ENCODE data around the gene TMEM120B. TPM values are rescaled to one million over a fixed set of nuclear protein-coding genes. Genes with fewer than 3 reads are reported as not detected.

Gene TMEM120B
- total RNA-seq, 2 donors from 2014 or later = 9.7 to 25.9 TPM

GRCh38 chr12:121827351-121828099 is 115.0 kb downstream of the TMEM120B start:
- peak in 1 of 2 donors; percentile 22 for ATAC-seq
- H3K36me3 Mint-ChIP-seq = peaks cover 22% of the 10 kb centered on the region
- no peak overlapping the region for H3K27ac Mint-ChIP-seq
- H3K27me3 Mint-ChIP-seq = no peaks in the 10 kb centered on the region
- H3K9me3 Mint-ChIP-seq = no peaks in the 10 kb centered on the region
- DNase-seq (ENCODE audit: low spot score) = no peak
- H3K4me1 Mint-ChIP-seq (ENCODE audit: low read depth in 2 of 2) = peaks cover 9 to 11% of the 10 kb centered on the region in 2 donors
- no peak overlapping the region for H3K4me3 Mint-ChIP-seq

GRCh38 chr12:121828306-121828705 is 115.8 kb downstream of the TMEM120B start:
- H3K27ac Mint-ChIP-seq = peak overlapping the region in 1 of 2 donors; percentile 65
- H3K4me1 Mint-ChIP-seq (ENCODE audit: low read depth in 2 of 2) = peaks cover 9 to 11% of the 10 kb centered on the region in 2 donors
- H3K4me3 Mint-ChIP-seq = no peak overlapping the region
- no peaks in the 10 kb centered on the region for H3K9me3 Mint-ChIP-seq
- H3K36me3 Mint-ChIP-seq = peaks cover 22% of the 10 kb centered on the region
- DNase-seq (ENCODE audit: low spot score) (no peak), ATAC-seq (no peak)
- H3K27me3 Mint-ChIP-seq = no peaks in the 10 kb centered on the region

DNA sequence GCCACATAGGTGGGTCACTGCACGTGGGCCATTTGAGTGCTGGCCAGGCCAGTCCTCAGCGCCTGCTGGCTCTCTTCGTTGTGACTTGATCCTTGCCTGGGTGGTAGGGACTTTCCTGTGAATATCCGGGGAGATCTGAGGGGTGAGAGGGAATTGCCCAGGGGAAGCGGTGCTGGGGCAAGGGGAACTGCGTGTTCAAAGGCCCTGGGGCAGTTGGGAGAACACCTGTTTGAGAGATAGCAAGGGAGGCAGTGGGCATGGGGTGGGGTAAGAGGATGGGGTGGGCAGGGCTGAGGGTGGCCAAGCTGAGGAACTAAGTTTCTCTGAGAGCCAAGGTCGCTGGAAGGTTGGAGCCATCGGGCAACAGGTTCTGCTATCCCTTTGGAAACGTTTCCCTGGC is 116.3 kb downstream of the TMEM120B start:
- Mint-ChIP-seq H3K36me3 (peaks cover 22% of the 10 kb centered on the region), H3K4me1 (ENCODE audit: low read depth in 2 of 2) (peaks cover 9 to 11% of the 10 kb centered on the region in 2 donors), H3K27me3 (no peaks in the 10 kb centered on the region), H3K4me3 (no peak overlapping the region), H3K9me3 (no peaks in the 10 kb centered on the region), H3K27ac (peak overlapping the region in 1 of 2 donors; percentile 65)
- DNase-seq (ENCODE audit: low spot score) (no peak), ATAC-seq (no peak)

GRCh38 chr12:121829250-121829918 is 116.8 kb downstream of the TMEM120B start:
- no peak for ATAC-seq
- no peak for DNase-seq (ENCODE audit: low spot score)
- peaks cover 9 to 11% of the 10 kb centered on the region in 2 donors for H3K4me1 Mint-ChIP-seq (ENCODE audit: low read depth in 2 of 2)
- H3K9me3 Mint-ChIP-seq = no peaks in the 10 kb centered on the region
- no peak overlapping the region for H3K4me3 Mint-ChIP-seq
- peaks cover 22% of the 10 kb centered on the region for H3K36me3 Mint-ChIP-seq
- H3K27me3 Mint-ChIP-seq = no peaks in the 10 kb centered on the region
- peak overlapping the region in 1 of 2 donors; percentile 65 for H3K27ac Mint-ChIP-seq

- ATAC-seq (peak in 1 of 2 donors; percentile 21), DNase-seq (ENCODE audit: low spot score) (no peak)
- peaks cover 22% of the 10 kb centered on the region for H3K36me3 Mint-ChIP-seq
- no peaks in the 10 kb centered on the region for H3K27me3 Mint-ChIP-seq
- no peaks in the 10 kb centered on the region for H3K9me3 Mint-ChIP-seq
- no peak overlapping the region for H3K4me3 Mint-ChIP-seq
- no peak overlapping the region for H3K27ac Mint-ChIP-seq
- H3K4me1 Mint-ChIP-seq (ENCODE audit: low read depth in 2 of 2) = peaks cover 9 to 11% of the 10 kb centered on the region in 2 donors
Measured at GRCh38 chr12:121830134-121830533, 117.6 kb downstream of the TMEM120B start.

- Mint-ChIP-seq H3K27me3 (no peaks in the 10 kb centered on the region), H3K36me3 (peaks cover 22% of the 10 kb centered on the region), H3K4me1 (ENCODE audit: low read depth in 2 of 2) (peaks cover 9 to 11% of the 10 kb centered on the region in 2 donors), H3K27ac (no peak overlapping the region), H3K9me3 (no peaks in the 10 kb centered on the region), H3K4me3 (no peak overlapping the region)
- ATAC-seq (no peak), DNase-seq (ENCODE audit: low spot score) (no peak)
Measured at GRCh38 chr12:121830588-121831265, 118.2 kb downstream of the TMEM120B start.

Other genes starting within 250 kb of the TMEM120B start
- 10 to 100 TPM; 35.9 to 60.1 TPM for gene KDM2B, start 131.7 kb upstream of the TMEM120B start, total RNA-seq
- gene ORAI1, start 86.2 kb upstream of the TMEM120B start, total RNA-seq = 10 to 100 TPM; 40.5 to 43.9 TPM
- gene MORN3, start 43.1 kb upstream of the TMEM120B start, total RNA-seq = under 1 TPM; 0.17 to 0.43 TPM
- 10 to 100 TPM; 76.1 to 78.0 TPM for gene RHOF, start 80.9 kb downstream of the TMEM120B start, total RNA-seq
- gene SETD1B, start 91.3 kb downstream of the TMEM120B start, total RNA-seq = 10 to 100 TPM; 27.1 to 40.8 TPM
- not detected for gene HPD, start 146.1 kb downstream of the TMEM120B start, total RNA-seq
- gene PSMD9, start 176.0 kb downstream of the TMEM120B start, total RNA-seq = 10 to 100 TPM; 56.0 to 61.3 TPM
- gene CFAP251, start 205.8 kb downstream of the TMEM120B start, total RNA-seq = 1 to 10 TPM; 2.0 to 2.9 TPM